ENCODE data around the gene NAB1. TPM values are rescaled to one million over a fixed set of nuclear protein-coding genes. Genes with fewer than 3 reads are reported as not detected.
"Not testable (repeated sequence)": the region's sequence is repeated elsewhere in the genome, so short reads cannot be mapped to it uniquely, and the experiment has no call there.

The NAB1 gene
- total and polyA plus RNA-seq, 7 donors = 2.6 to 16.9 (median 7.2) TPM

DNA sequence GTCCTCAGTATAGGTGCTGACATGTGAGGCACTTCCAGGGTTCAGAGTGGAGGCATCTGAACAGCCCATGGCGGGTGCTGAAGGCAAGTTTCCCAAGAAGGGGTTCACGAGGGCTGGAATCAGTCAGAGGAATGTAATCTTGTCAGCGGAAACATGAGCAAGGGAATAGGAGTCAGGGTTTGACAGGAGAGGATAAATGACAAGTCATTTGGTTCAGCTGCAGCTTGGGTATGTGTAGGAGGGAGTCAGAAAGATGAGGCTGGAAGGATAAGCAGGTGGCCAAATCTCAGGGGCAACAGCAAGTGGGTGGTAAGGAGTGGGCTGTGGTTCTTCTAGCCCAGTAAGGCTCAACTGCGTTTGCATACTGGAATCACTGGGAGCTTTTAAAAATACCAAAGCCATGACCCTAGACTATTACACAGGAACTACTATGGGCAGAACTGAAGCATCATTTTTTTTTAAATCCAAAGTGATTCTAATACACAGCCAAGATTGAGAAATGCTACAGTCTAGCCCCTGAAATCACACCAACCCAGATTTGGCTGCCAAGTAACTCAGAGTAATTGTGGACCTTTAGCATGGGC is 41.8 kb upstream of the NAB1 start:
- no peak overlapping the region for H3K27ac ChIP-seq
- WGBS, 3 donors = 38 to 50% (median 38%) methylated on average over 4 of the region's 4 CpGs
- intact Hi-C loops (cut with DNase I) = no loop called here
- H3K4me1 ChIP-seq = no peaks in the 10 kb centered on the region
- H3K4me3 ChIP-seq = no peak overlapping the region
- H3K9me3 ChIP-seq = no peaks in the 10 kb centered on the region
- no peaks in the 10 kb centered on the region for H3K36me3 ChIP-seq (ENCODE audit: insufficient read depth in 1 of 2, low read depth in 1 of 2)
- DNase-seq (no peak), ATAC-seq (peak in 3 of 4 donors; percentile 17 to 85 (median 65))
- H3K27me3 ChIP-seq (ENCODE audit: insufficient read depth in 3 of 3, low read length in 2 of 3) = no peaks in the 10 kb centered on the region
- no peak for TF ChIP-seq CTCF (IDR thresholded peaks at IDR 0.05)

DNA sequence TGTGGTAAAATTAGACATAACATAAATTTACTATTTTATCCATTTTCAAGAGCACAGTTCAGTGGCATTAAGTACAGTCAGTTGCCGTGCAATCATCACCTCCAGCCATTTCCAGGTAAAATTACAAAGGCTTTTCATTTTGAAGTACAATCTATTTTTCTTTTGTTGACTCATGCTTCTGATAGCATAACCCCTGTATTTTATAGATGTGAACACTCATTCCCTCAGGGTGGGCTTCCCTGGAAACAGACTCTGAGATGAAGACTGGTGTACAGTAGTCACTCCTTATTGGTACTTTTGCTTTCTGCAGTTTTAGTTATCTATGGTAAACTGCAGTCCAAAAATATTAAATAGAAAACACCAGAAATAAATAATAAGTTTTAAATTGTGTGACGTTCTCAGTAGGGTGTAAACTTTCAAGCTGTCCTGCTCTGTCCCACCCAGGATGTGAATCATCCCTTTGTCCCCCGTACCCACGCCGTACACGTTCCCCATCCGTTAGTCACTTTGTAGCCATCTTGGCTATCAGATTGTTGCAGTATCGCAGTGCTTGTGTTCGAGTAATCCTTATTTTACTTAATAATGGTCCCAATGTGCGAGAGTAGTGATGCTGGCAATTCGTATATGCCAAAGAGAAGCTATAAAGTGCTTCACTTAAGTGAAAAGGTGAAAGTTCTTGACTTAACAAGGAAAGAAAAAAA is 41.1 kb upstream of the NAB1 start:
- H3K27me3 ChIP-seq (ENCODE audit: insufficient read depth in 3 of 3, low read length in 2 of 3) = no peaks in the 10 kb centered on the region
- no peak overlapping the region for H3K4me3 ChIP-seq
- no peaks in the 10 kb centered on the region for H3K9me3 ChIP-seq
- TF ChIP-seq CTCF (IDR thresholded peaks at IDR 0.05) = no peak
- H3K4me1 ChIP-seq = no peaks in the 10 kb centered on the region
- WGBS, 3 donors = 76 to 85% (median 77%) methylated on average over 11 of the region's 11 CpGs
- intact Hi-C loops (cut with DNase I) = no loop called here
- DNase-seq (no peak), ATAC-seq (no peak)
- no peaks in the 10 kb centered on the region for H3K36me3 ChIP-seq (ENCODE audit: insufficient read depth in 1 of 2, low read depth in 1 of 2)
- H3K27ac ChIP-seq = no peak overlapping the region

GRCh38 chr2:190608863-190609262 is 40.0 kb upstream of the NAB1 start:
- DNase-seq; ATAC-seq; H3K36me3 ChIP-seq (ENCODE audit: insufficient read depth in 1 of 2, low read depth in 1 of 2); H3K4me1 ChIP-seq; H3K27me3 ChIP-seq (ENCODE audit: insufficient read depth in 3 of 3, low read length in 2 of 3); H3K9me3 ChIP-seq; intact Hi-C loops (cut with DNase I); H3K27ac ChIP-seq; H3K4me3 ChIP-seq: not testable (repeated sequence)
- 84 to 90% (median 86%) methylated on average over 3 of the region's 3 CpGs for WGBS, 3 donors

- intact Hi-C loops (cut with DNase I) = not testable (repeated sequence)
Observed at GRCh38 chr2:190609397-190609796, 39.5 kb upstream of the NAB1 start.

GRCh38 chr2:190610528-190610927 is 38.4 kb upstream of the NAB1 start:
- H3K4me1 ChIP-seq; DNase-seq; H3K36me3 ChIP-seq (ENCODE audit: insufficient read depth in 1 of 2, low read depth in 1 of 2); ATAC-seq; H3K4me3 ChIP-seq; intact Hi-C loops (cut with DNase I); H3K9me3 ChIP-seq; H3K27me3 ChIP-seq (ENCODE audit: insufficient read depth in 3 of 3, low read length in 2 of 3); H3K27ac ChIP-seq: not testable (repeated sequence)
- WGBS, 3 donors = 96 to 99% (median 98%) methylated on average over 2 of the region's 2 CpGs

More at GRCh38 chr2:190609397-190609796, 39.5 kb upstream of the NAB1 start:
- H3K4me1 ChIP-seq; H3K36me3 ChIP-seq (ENCODE audit: insufficient read depth in 1 of 2, low read depth in 1 of 2); ATAC-seq; H3K4me3 ChIP-seq; DNase-seq; H3K27me3 ChIP-seq (ENCODE audit: insufficient read depth in 3 of 3, low read length in 2 of 3); H3K27ac ChIP-seq; H3K9me3 ChIP-seq: not testable (repeated sequence)
- WGBS, 3 donors = 92 to 97% (median 94%) methylated on average over 1 of the region's 1 CpG

DNA sequence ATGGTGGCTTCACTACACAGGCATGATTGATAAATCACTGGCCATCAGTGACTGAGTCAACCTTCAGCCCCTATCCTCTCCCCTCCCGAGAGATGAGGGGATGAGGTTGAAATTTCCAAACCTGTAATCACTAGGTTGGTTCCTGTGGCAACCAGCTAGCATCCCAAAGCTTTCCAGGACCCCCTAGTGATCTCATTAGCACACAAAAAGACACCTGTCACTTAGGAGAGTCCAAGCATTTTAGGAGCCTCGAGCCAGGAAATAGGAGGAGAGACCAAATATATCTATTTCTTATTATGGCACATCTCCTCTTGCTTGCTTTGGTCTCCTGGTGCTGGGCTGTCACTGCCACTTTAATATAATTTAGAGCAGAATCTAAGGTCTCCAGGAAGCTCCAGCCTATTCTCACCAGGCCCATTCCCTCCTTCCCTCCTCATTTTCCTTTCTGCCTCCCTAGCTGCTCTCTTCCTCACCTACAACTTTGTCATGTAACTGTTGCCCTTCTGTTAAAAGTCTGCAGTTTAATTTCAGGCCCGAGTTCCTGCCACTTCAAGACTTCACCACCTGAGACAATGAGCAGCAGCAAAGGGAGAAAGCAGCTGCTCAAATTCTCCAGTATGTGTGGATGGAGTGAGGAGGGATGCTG is 33.2 kb upstream of the NAB1 start:
- Histone ChIP-seq H3K4me3 (no peak overlapping the region), H3K27ac (no peak overlapping the region), H3K27me3 (ENCODE audit: insufficient read depth in 3 of 3, low read length in 2 of 3) (no peaks in the 10 kb centered on the region), H3K36me3 (ENCODE audit: insufficient read depth in 1 of 2, low read depth in 1 of 2) (no peaks in the 10 kb centered on the region), H3K9me3 (no peaks in the 10 kb centered on the region), H3K4me1 (no peaks in the 10 kb centered on the region)
- WGBS, 3 donors = 48 to 52% (median 50%) methylated on average over 3 of the region's 3 CpGs
- TF ChIP-seq CTCF (IDR thresholded peaks at IDR 0.05) = no peak
- DNase-seq (no peak), ATAC-seq (no peak)
- intact Hi-C loops (cut with DNase I) = no loop called here
